Uterus (tissue), 2 donors: ENCODE measurements around the gene C1QTNF4.
"Not testable (repeated sequence)": the region's sequence is repeated elsewhere in the genome, so short reads cannot be mapped to it uniquely, and the experiment has no call there.

Experiments
- CTCF ChIP-seq, 4 experiments: fragments of 200-600 bp in 2 of 4; fragments of 450-650 bp in 2 of 4; sonication (generic) in 2 of 4; IDR thresholded peaks; one replicate each; pipeline ENCODE4 v1.5.1; 2016 to 2019; ENCODE audit warnings: antibody characterized with exemption in 4 of 4, mild to moderate bottlenecking in 2 of 4, moderate library complexity in 1 of 4
- POLR2A ChIP-seq, 2 donors: fragments of 450-650 bp; IDR thresholded peaks; one replicate each; pipeline ENCODE4 v1.6.1; 2016; ENCODE audit warnings: antibody characterized with exemption in 2 of 2, mild to moderate bottlenecking in 1 of 2, moderate library complexity in 1 of 2

DNA sequence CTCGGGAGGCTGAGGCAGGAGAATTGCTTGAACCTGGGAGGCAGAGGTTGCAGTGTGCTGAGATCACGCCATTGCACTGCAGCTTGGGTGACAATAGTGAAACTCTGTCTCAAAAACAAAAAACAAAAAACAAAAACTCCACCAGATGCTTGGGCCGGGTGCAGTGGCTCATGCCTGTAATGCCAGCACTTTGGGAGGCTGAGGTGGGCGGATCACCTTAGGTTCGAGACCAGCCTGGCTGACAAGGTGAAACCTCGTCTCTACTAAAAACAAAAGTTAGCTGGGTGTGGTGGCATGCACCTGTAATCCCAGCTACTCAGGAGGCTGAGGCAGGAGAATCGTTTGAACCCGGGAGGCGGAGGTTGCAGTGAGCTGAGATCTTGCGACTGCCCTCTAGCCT lies 29.8 kb downstream of the C1QTNF4 start:
- not testable (repeated sequence) for TF ChIP-seq CTCF, POLR2A (IDR thresholded peaks at IDR 0.05)
